ENCODE data around the gene DMRTC2. TPM values are rescaled to one million over a fixed set of nuclear protein-coding genes. Genes with fewer than 3 reads are reported as not detected.
"Not testable (repeated sequence)": the region's sequence is repeated elsewhere in the genome, so short reads cannot be mapped to it uniquely, and the experiment has no call there.

Gene DMRTC2
- polyA plus RNA-seq, 3 donors, result not detected

GRCh38 chr19:41869374-41869955 is 24.6 kb downstream of the DMRTC2 start:
- DNase-seq (ENCODE audit: low read depth in 3 of 3, low spot score in 2 of 3), result no peak

DNA sequence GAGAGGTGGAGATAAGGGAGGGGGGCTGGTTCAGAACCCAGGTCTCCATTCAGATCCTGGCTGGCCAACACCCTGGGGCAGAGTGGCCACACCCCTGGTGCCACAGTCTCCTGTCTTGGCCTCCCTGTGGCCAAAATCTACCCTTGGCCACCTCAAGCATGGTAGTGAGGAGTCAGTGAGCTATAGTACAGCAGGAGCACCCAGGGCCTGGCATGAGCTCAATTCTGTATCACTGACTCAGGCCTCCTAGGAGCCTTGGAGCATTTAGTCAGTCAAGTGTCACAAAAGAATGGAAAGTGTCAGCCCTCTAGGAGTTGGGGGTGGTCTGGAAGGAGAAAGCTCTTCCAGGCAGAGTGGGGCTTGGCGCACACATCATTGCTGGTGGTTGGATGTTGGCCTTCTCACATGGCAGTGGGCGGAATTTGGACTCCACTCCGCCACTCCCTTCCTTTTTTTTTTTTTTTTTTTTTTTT is 25.6 kb downstream of the DMRTC2 start:
- DNase-seq (ENCODE audit: low read depth in 3 of 3, low spot score in 2 of 3), result no peak

GRCh38 chr19:41871573-41872383 is 26.9 kb downstream of the DMRTC2 start:
- no peak for DNase-seq (ENCODE audit: low read depth in 3 of 3, low spot score in 2 of 3)

DNA sequence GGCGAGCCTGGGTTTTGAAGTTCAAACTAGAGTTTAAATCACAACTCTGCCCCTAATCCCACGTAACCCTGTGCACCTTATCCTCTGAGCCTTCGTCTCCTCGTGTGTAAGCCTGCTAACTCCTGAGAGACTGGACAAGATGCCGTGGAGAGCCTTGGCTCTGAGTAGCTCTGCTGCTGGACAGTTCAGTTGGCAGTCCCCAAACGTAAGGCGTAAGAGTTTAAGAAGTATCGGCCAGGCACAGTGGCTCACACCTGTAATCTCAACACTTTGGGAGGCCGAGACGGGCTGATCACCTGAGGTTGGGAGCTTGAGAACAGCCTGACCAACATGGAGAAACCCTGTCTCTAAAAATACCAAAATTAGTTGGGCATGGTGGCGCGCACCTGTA is 27.5 kb downstream of the DMRTC2 start:
- no peak for DNase-seq (ENCODE audit: low read depth in 3 of 3, low spot score in 2 of 3)

- no peak for DNase-seq (ENCODE audit: low read depth in 3 of 3, low spot score in 2 of 3)
Measured at GRCh38 chr19:41872775-41873647, 28.2 kb downstream of the DMRTC2 start.

DNA sequence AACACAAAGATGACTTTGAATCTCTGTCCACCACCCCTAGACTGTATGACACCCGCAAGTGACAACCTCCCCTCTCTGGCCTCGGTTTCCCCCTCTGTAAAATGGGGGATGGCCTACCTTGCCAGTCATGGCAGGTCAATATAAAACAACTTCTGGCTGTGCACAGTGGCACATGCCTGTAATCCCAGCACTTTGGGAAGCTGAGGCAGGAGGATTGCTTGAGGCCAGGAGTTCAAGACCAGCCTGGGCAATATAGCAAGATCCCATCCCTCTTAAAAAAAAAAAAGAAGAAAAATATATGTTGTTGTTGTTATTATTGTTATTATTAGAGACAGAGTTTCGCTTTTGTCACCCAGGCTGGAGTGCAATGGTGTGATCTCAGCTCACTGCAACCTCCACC is 31.1 kb downstream of the DMRTC2 start:
- not testable (repeated sequence) for DNase-seq (ENCODE audit: low read depth in 3 of 3, low spot score in 2 of 3)

GRCh38 chr19:41876847-41877832 is 32.3 kb downstream of the DMRTC2 start, which contains the start of gene CD79A:
Gene CD79A (plus strand): TSS chr19:41877279. CDS start chr19:41877305, 26 bp downstream.
- no peak for DNase-seq (ENCODE audit: low read depth in 3 of 3, low spot score in 2 of 3)

DNA sequence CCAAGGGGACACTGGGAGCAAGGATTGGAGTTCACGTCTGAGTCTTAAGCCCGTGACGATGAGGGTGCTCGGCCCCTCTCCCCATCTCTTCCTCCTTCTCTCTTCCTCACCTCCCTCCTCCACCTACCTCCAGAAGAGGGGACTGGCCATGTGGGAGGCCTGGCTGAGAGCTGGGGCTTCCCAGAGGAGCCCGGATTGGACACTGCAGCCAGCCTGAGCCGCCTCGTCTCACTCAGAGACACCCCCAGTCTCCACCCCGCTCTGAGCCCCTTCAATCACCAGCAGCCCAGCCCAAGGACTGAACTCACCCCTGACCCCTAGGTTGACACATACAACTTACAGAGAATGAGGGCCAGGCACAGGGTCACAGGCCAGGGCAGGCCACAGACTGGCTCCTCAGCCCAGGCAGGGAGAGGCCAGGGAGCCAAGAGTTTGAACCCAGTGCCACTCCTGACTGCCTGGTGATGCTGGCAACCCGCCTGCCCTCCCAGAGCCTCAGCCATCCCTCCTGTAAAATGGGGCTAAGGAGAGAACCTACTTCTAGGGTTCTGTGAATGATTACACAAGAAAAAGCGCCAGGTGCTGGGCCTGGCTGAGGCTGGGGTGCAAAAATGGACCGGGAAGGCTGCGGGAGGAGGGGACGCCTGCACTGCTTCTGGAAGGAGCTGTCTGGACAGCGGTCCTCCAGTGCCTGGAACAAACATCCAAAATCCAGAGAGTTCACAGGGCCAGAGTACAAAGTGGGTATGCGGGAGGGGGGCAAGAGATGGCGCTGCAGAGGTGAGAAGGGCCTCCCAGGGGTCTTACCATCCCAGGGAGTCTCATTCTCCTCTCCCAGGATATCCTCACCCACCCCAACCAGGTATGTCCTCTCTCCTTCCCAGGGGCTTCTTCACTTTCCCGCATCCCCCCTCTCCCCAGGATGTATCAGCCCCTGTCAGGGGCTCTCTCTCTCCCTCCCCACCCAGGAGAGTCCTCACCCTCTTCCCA is 33.4 kb downstream of the DMRTC2 start:
- DNase-seq (ENCODE audit: low read depth in 3 of 3, low spot score in 2 of 3), result no peak

GRCh38 chr19:41879080-41879479 is 34.2 kb downstream of the DMRTC2 start:
- no peak for DNase-seq (ENCODE audit: low read depth in 3 of 3, low spot score in 2 of 3)

GRCh38 chr19:41879670-41880328 is 35.0 kb downstream of the DMRTC2 start:
- DNase-seq (ENCODE audit: low read depth in 3 of 3, low spot score in 2 of 3), result no peak

DNA sequence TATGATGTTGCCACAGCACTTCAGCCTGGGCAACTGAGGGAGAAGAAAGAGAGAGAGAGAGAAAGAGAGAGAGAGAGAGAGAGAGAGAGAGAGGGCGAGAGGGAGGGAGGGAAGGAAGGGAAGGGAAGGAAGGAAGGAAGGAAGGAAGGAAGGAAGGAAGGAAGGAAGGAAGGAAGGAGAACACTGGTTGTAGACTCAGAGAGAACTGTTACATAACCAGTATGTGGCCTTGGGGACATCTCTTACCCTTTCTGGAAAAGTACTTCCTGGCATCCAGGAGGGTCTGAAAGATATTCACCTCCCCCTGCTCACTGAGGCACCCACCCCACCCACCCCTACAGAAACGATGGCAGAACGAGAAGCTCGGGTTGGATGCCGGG is 35.5 kb downstream of the DMRTC2 start:
- no peak for DNase-seq (ENCODE audit: low read depth in 3 of 3, low spot score in 2 of 3)

GRCh38 chr19:41882568-41883462 is 38.0 kb downstream of the DMRTC2 start, which contains the start of gene ARHGEF1:
Gene ARHGEF1 (plus strand): TSS chr19:41883184. CDS start chr19:41888083, 4,899 bp downstream.
- DNase-seq (ENCODE audit: low read depth in 3 of 3, low spot score in 2 of 3), result no peak

- no peak for DNase-seq (ENCODE audit: low read depth in 3 of 3, low spot score in 2 of 3)
Measured at GRCh38 chr19:41883463-41883820, 38.6 kb downstream of the DMRTC2 start.

GRCh38 chr19:41883821-41884733 is 39.2 kb downstream of the DMRTC2 start:
- peak; percentile 74 to 86 (median 78) for DNase-seq (ENCODE audit: low read depth in 3 of 3, low spot score in 2 of 3)

GRCh38 chr19:41886761-41887710 is 42.2 kb downstream of the DMRTC2 start:
- no peak for DNase-seq (ENCODE audit: low read depth in 3 of 3, low spot score in 2 of 3)
